ENCODE data around the gene ATP5PB.
A peak's percentile ranks its signal among the peaks of the same experiment; 100 is the strongest.

The ATP5PB gene

DNA sequence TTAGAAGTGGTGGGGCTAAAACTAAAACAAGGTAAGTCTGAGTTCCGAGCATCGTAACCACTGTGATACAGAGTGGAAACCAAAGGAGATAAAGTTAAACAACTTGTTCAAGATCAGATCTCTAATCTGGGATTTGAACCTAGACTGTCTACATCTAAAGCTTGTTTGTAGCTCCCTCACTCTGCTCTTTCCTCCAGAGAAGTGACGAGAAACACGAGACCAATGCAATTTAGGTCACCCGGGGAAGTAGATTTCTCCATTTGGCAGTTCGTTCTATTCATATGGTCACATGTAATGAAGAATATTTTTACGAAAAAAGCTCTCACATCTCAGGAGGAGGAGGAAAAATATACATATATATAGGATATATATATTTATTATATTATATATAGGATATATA lies 52.4 kb downstream of the ATP5PB start:
- DNase-seq (no peak), ATAC-seq (ENCODE audit: insufficient read depth, low read depth) (no peak)
- H2AFZ ChIP-seq (ENCODE audit: low read depth, low read length), result no peak overlapping the region
- H3K4me1 ChIP-seq (ENCODE audit: insufficient read depth, low read length), result peaks cover 18% of the 10 kb centered on the region
- TF ChIP-seq EZH2 (IDR thresholded peaks at IDR 0.05; ENCODE audit: borderline replicate concordance, low read depth, low read length, severe bottlenecking) (no peak), CTCF (IDR thresholded peaks at IDR 0.05; ENCODE audit: borderline replicate concordance, extremely low read depth, low read length, poor library complexity, severe bottlenecking) (no peak)
- H3K36me3 ChIP-seq (ENCODE audit: insufficient read depth, low read length), result no peaks in the 10 kb centered on the region
- no peak overlapping the region for H3K4me3 ChIP-seq (ENCODE audit: low read depth in 1 of 2, low read length in 2 of 2)
- no peak overlapping the region for H3K4me2 ChIP-seq (ENCODE audit: insufficient read depth, low read length)
- no peaks in the 10 kb centered on the region for H3K27me3 ChIP-seq (ENCODE audit: insufficient read depth, low read length, poor library complexity)
- no peaks in the 10 kb centered on the region for H4K20me1 ChIP-seq (ENCODE audit: insufficient read depth, low read length)
- H3K9ac ChIP-seq (ENCODE audit: low read depth, low read length), result no peak overlapping the region
- no peaks in the 10 kb centered on the region for H3K79me2 ChIP-seq (ENCODE audit: insufficient read depth, low read length)
- no peaks in the 10 kb centered on the region for H3K9me3 ChIP-seq (ENCODE audit: insufficient read depth, low read length, severe bottlenecking)
- no peak overlapping the region for H3K27ac ChIP-seq (ENCODE audit: low read length)

GRCh38 chr1:111503585-111504060 lies 54.4 kb downstream of the ATP5PB start, which contains the start of the genes ADORA3 and TMIGD3:
TSS of gene ADORA3 (minus strand) at chr1:111503633. CDS start at chr1:111503354, 279 bp downstream.
TSS of gene TMIGD3 (minus strand) at chr1:111503633. CDS start at chr1:111503354, 279 bp downstream.
- DNase-seq (peak; percentile 56), ATAC-seq (ENCODE audit: insufficient read depth, low read depth) (peak; percentile 32)
- Histone ChIP-seq H3K27ac (ENCODE audit: low read length) (peak within 1 kb of the TSS; percentile 47), H3K27me3 (ENCODE audit: insufficient read depth, low read length, poor library complexity) (no peaks in the 10 kb centered on the region), H3K36me3 (ENCODE audit: insufficient read depth, low read length) (no peaks in the 10 kb centered on the region), H3K4me1 (ENCODE audit: insufficient read depth, low read length) (peaks cover 33% of the 10 kb centered on the region), H3K9ac (ENCODE audit: low read depth, low read length) (no peak within 1 kb of the TSS), H3K79me2 (ENCODE audit: insufficient read depth, low read length) (no peaks in the 10 kb centered on the region), H4K20me1 (ENCODE audit: insufficient read depth, low read length) (no peaks in the 10 kb centered on the region), H3K9me3 (ENCODE audit: insufficient read depth, low read length, severe bottlenecking) (no peaks in the 10 kb centered on the region), H3K4me3 (ENCODE audit: low read depth in 1 of 2, low read length in 2 of 2) (0 out of 4 replicates have a peak within 1 kb of the TSS, but pooled peaks of 1 of the 2 experiments have one; percentile 2), H3K4me2 (ENCODE audit: insufficient read depth, low read length) (peak within 1 kb of the TSS; percentile 35), H2AFZ (ENCODE audit: low read depth, low read length) (peak within 1 kb of the TSS; percentile 53)
- no peak for TF ChIP-seq EZH2 (IDR thresholded peaks at IDR 0.05; ENCODE audit: borderline replicate concordance, low read depth, low read length, severe bottlenecking)
- no peak for TF ChIP-seq CTCF (IDR thresholded peaks at IDR 0.05; ENCODE audit: borderline replicate concordance, extremely low read depth, low read length, poor library complexity, severe bottlenecking)

DNA sequence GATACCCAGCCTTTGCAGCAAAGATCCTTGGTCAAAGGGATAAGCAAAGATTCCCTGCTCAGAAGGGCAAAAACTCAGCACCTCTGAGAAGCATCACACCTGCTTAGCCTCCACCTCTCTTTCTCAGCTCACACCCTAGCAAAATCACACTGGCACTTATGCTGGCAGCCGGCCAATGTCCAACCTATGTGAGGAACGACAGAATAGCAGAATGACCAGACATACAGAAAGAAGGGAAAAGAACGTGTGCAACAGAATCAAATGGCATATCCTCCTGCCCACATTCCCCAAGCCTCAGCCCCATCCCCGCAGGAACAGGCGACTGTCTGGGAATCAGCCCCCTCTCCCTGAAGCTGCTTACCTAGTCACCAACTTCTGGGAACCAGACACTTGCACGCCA lies 54.8 kb downstream of the ATP5PB start:
- Histone ChIP-seq H3K9me3 (ENCODE audit: insufficient read depth, low read length, severe bottlenecking) (no peaks in the 10 kb centered on the region), H2AFZ (ENCODE audit: low read depth, low read length) (peak overlapping the region; percentile 53), H3K4me2 (ENCODE audit: insufficient read depth, low read length) (no peak overlapping the region), H3K79me2 (ENCODE audit: insufficient read depth, low read length) (no peaks in the 10 kb centered on the region), H3K27me3 (ENCODE audit: insufficient read depth, low read length, poor library complexity) (no peaks in the 10 kb centered on the region), H3K4me1 (ENCODE audit: insufficient read depth, low read length) (peaks cover 38% of the 10 kb centered on the region), H3K36me3 (ENCODE audit: insufficient read depth, low read length) (no peaks in the 10 kb centered on the region), H3K4me3 (ENCODE audit: low read depth in 1 of 2, low read length in 2 of 2) (no peak overlapping the region), H3K27ac (ENCODE audit: low read length) (peak overlapping the region; percentile 47), H3K9ac (ENCODE audit: low read depth, low read length) (no peak overlapping the region), H4K20me1 (ENCODE audit: insufficient read depth, low read length) (no peaks in the 10 kb centered on the region)
- TF ChIP-seq EZH2 (IDR thresholded peaks at IDR 0.05; ENCODE audit: borderline replicate concordance, low read depth, low read length, severe bottlenecking) (no peak), CTCF (IDR thresholded peaks at IDR 0.05; ENCODE audit: borderline replicate concordance, extremely low read depth, low read length, poor library complexity, severe bottlenecking) (no peak)
- ATAC-seq (ENCODE audit: insufficient read depth, low read depth), result no peak
- no peak for DNase-seq
